Stimulated activated CD4-positive, alpha-beta T cell treated with anti-CD3 and anti-CD28 coated beads, Interleukin-1b, Interleukin-23, amount 100 ng/mL, for 48 hours (primary cell): ENCODE measurements around the gene NPHP4.

Experiments used
- DNase-seq: peaks from one replicate; pipeline ENCODE4 v3.0.0-alpha.2; 2020

NPHP4 gene

GRCh38 chr1:5989286-5989605 is 3.0 kb downstream of the NPHP4 start:
- no peak for DNase-seq

- DNase-seq, result no peak
Measured at GRCh38 chr1:5988596-5989285, 3.5 kb downstream of the NPHP4 start.

- DNase-seq, result no peak
Measured at GRCh38 chr1:5986018-5986417, 6.2 kb downstream of the NPHP4 start.

GRCh38 chr1:5985250-5985649 is 7.0 kb downstream of the NPHP4 start:
- no peak for DNase-seq

GRCh38 chr1:5983361-5984103 is 8.7 kb downstream of the NPHP4 start:
- no peak for DNase-seq

GRCh38 chr1:5982868-5983267 is 9.4 kb downstream of the NPHP4 start:
- DNase-seq, result no peak

- DNase-seq, result no peak
Measured at GRCh38 chr1:5982276-5982675, 9.9 kb downstream of the NPHP4 start.

GRCh38 chr1:5981009-5981380 is 11.2 kb downstream of the NPHP4 start:
- no peak for DNase-seq

- DNase-seq, result no peak
Measured at GRCh38 chr1:5980314-5981008, 11.8 kb downstream of the NPHP4 start.

GRCh38 chr1:5979536-5980313 is 12.5 kb downstream of the NPHP4 start:
- DNase-seq, result no peak

GRCh38 chr1:5978452-5978851 is 13.8 kb downstream of the NPHP4 start:
- no peak for DNase-seq

- DNase-seq, result no peak
Measured at GRCh38 chr1:5977494-5978444, 14.5 kb downstream of the NPHP4 start.

GRCh38 chr1:5976726-5977493 is 15.3 kb downstream of the NPHP4 start:
- DNase-seq, result no peak

GRCh38 chr1:5976231-5976630 is 16.0 kb downstream of the NPHP4 start:
- DNase-seq, result no peak

GRCh38 chr1:5975133-5975880 is 16.9 kb downstream of the NPHP4 start:
- DNase-seq, result peak; percentile 50

GRCh38 chr1:5974631-5975030 is 17.6 kb downstream of the NPHP4 start:
- no peak for DNase-seq

GRCh38 chr1:5973771-5974170 is 18.5 kb downstream of the NPHP4 start:
- DNase-seq, result no peak

- DNase-seq, result no peak
Measured at GRCh38 chr1:5972198-5972520, 20.1 kb downstream of the NPHP4 start.

- no peak for DNase-seq
Measured at GRCh38 chr1:5971471-5972197, 20.6 kb downstream of the NPHP4 start.

GRCh38 chr1:5970610-5971273 is 21.5 kb downstream of the NPHP4 start:
- DNase-seq, result no peak
